Kidney (tissue), 14 donors: ENCODE data around the gene TTC28. TPM values are rescaled to one million over a fixed set of nuclear protein-coding genes. Genes with fewer than 3 reads are reported as not detected.

Experiments used
- DNase-seq, 5 donors: peaks; one replicate each; pipeline ENCODE4 v3.0.0-alpha.2; 2013 to 2020
- FAIRE-seq: peaks from 2 replicates; lab custom pipeline; 2012; peaks lifted over from hg19 to GRCh38; lab: Jason Lieb, UNC
- H3K27ac ChIP-seq, 2 donors: one replicate each; pipeline ENCODE4 v1.7.0; 2013; ENCODE audit warnings: low read depth in 2 of 2, low read length in 2 of 2, inconsistent platforms in 1 of 2
- H3K27me3 ChIP-seq: one replicate; pipeline ENCODE4 v1.7.1; 2013; ENCODE audit warnings: low read length, inconsistent platforms; ENCODE audit not compliant: control insufficient read depth, insufficient read depth
- H3K36me3 ChIP-seq, 3 donors: one replicate each; pipeline versions ENCODE4 v1.7.0 to v1.7.1; 2013; ENCODE audit warnings: low read length in 3 of 3, control low read depth in 1 of 3, inconsistent platforms in 1 of 3; ENCODE audit not compliant: insufficient read depth in 3 of 3, control insufficient read depth in 2 of 3
- H3K4me1 ChIP-seq, 3 donors: one replicate each; pipeline versions ENCODE4 v1.7.0 to v1.7.1; 2013; ENCODE audit warnings: low read length in 3 of 3, inconsistent platforms in 1 of 3, low read depth in 1 of 3; ENCODE audit not compliant: control insufficient read depth in 2 of 3, insufficient read depth in 2 of 3
- H3K4me3 ChIP-seq, 3 donors: one replicate each; pipeline versions ENCODE4 v1.7.0 to v1.8.1; 2013; ENCODE audit warnings: low read length in 3 of 3, control low read depth in 1 of 3, inconsistent platforms in 1 of 3
- H3K9ac ChIP-seq, 3 donors: one replicate each; pipeline versions ENCODE4 v1.7.0 to v1.7.1; 2013; ENCODE audit warnings: low read length in 3 of 3, control low read depth in 1 of 3, inconsistent platforms in 1 of 3
- H3K9me3 ChIP-seq, 3 donors: one replicate each; pipeline versions ENCODE4 v1.7.0 to v1.7.1; 2013; ENCODE audit warnings: low read length in 3 of 3, control low read depth in 1 of 3, inconsistent platforms in 1 of 3; ENCODE audit not compliant: control insufficient read depth in 2 of 3, insufficient read depth in 1 of 3
- CTCF ChIP-seq: IDR thresholded peaks from 3 replicates; pipeline ENCODE4 v1.5.1; 2012; ENCODE audit warnings: mild to moderate bottlenecking, moderate library complexity, borderline replicate concordance; ENCODE audit not compliant: insufficient read depth; ENCODE audit errors: extremely low read depth
- intact Hi-C: fragments of 100-400 bp; cut with DNase I; formaldehyde crosslinking; loops from one replicate; pipeline ENCODE4 v1.11.1; 2022
- polyA plus RNA-seq: library from polyadenylated mRNA; stranded (reverse); fragments of 350-450 nt; fragmentation: Illumina TruSeq; extraction: RNeasy Lipid Tissue Mini Kit (QIAGEN cat#74804); gene quantifications from one replicate; pipeline ENCODE4 v1.2.3, GENCODE V29; 2014; ENCODE audit warnings: low read depth, low replicate concordance; ENCODE audit not compliant: insufficient read depth
- total RNA-seq: library from RNA; stranded (reverse); fragmentation: NEBNext Ultra II Directional; extraction: Animal tissue kit (Norgen Biotek cat#: 25700); gene quantifications from one replicate; pipeline ENCODE4 v1.2.1, GENCODE V29; 2021
- donor health status: control.
- donor health status: control.
- donor health status: control.
- donor health status: control.
- donor health status: control.
- donor health status: DM: yes; HTN: yes; CAD: no.
- donor health status: Normal renal cell carcinoma (clear cell type).

TTC28 gene
- total and polyA plus RNA-seq, 2 donors from 2014 or later, result 3.5 to 40.2 TPM

- intact Hi-C loops, result no loop called here
- no peak for FAIRE-seq
- TF ChIP-seq CTCF, result no peak
Measured at GRCh38 chr22:28358312-28358711, 321.3 kb downstream of the TTC28 start.

GRCh38 chr22:28357193-28357592, 322.4 kb downstream of the TTC28 start:
- H3K27me3 ChIP-seq, result no peaks in the 10 kb centered on the region
- H3K4me1 ChIP-seq, result peaks cover 0 to 6% (median 0%) of the 10 kb centered on the region in 3 donors
- H3K36me3 ChIP-seq, result no peaks in the 10 kb centered on the region
- H3K4me3 ChIP-seq, result no peak overlapping the region
- FAIRE-seq (no peak), DNase-seq (no peak)
- intact Hi-C loops, result no loop called here
- H3K27ac ChIP-seq, result no peak overlapping the region
- H3K9ac ChIP-seq, result no peak overlapping the region
- no peak for TF ChIP-seq CTCF
- H3K9me3 ChIP-seq, result no peaks in the 10 kb centered on the region

More at GRCh38 chr22:28358312-28358711, 321.3 kb downstream of the TTC28 start:
- no peak for DNase-seq
- no peak overlapping the region for H3K4me3 ChIP-seq
- no peaks in the 10 kb centered on the region for H3K36me3 ChIP-seq
- H3K27ac ChIP-seq, result no peak overlapping the region
- H3K9ac ChIP-seq, result no peak overlapping the region
- H3K27me3 ChIP-seq, result no peaks in the 10 kb centered on the region
- H3K4me1 ChIP-seq, result peaks cover 0 to 6% (median 0%) of the 10 kb centered on the region in 3 donors
- no peaks in the 10 kb centered on the region for H3K9me3 ChIP-seq

GRCh38 chr22:28351476-28351875, 328.2 kb downstream of the TTC28 start:
- H3K36me3 ChIP-seq, result no peaks in the 10 kb centered on the region
- no peaks in the 10 kb centered on the region for H3K9me3 ChIP-seq
- no peak for TF ChIP-seq CTCF
- no peak overlapping the region for H3K27ac ChIP-seq
- no peak for DNase-seq
- H3K27me3 ChIP-seq, result no peaks in the 10 kb centered on the region
- H3K4me3 ChIP-seq, result no peak overlapping the region
- intact Hi-C loops, result no loop called here
- H3K4me1 ChIP-seq, result no peaks in the 10 kb centered on the region
- no peak overlapping the region for H3K9ac ChIP-seq
- no peak for FAIRE-seq
